ENCODE results near the gene SATL1. TPM values are rescaled to one million over a fixed set of nuclear protein-coding genes. Genes with fewer than 3 reads are reported as not detected.

Gene SATL1
- total and polyA plus RNA-seq, 2 experiments from 2014 or later = 0.14 to 0.68 TPM

DNA sequence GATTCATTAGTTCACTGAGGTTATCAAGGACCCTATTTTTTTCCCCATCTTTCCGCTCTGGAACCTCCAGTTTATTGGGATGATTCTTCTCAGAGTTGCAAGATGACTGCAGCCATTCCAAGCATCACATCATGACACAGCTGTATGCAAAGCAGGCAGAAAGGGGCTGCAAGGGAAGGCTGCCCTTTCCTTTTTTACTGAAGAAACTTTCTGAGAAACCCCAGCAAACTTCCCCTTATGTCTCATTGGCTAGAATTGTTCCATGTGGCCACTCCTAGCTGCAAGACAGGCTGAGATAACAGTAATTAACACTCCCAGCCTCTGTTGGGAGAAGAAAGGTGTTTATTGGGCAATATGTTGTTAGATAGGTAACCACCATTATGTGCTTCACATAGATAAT lies 102.6 kb downstream of the SATL1 start:
- TF ChIP-seq ZNF462 (CRISPR knock-in tag; IDR thresholded peaks at IDR 0.05) (no peak), NANOG (IDR thresholded peaks at IDR 0.05; ENCODE audit: borderline replicate concordance) (no peak), EZH2 (IDR thresholded peaks at IDR 0.05; ENCODE audit: low read depth, unreplicated experiment) (no peak), CREB1 (CRISPR knock-in tag; IDR thresholded peaks at IDR 0.05; ENCODE audit: low read depth) (no peak), POLR2AphosphoS5 (IDR thresholded peaks at IDR 0.05; ENCODE audit: low read depth) (no peak), JUNB (IDR thresholded peaks at IDR 0.05; ENCODE audit: unreplicated experiment) (no peak), EZH2phosphoT487 (IDR thresholded peaks at IDR 0.05; ENCODE audit: unreplicated experiment) (no peak), STAT1 (IDR thresholded peaks at IDR 0.05; ENCODE audit: unreplicated experiment) (no peak), ZNF331 (CRISPR knock-in tag; IDR thresholded peaks at IDR 0.05; ENCODE audit: low read depth) (no peak), ZNF114 (CRISPR knock-in tag; IDR thresholded peaks at IDR 0.05) (no peak)
- TF ChIP-seq, protein P1, sequence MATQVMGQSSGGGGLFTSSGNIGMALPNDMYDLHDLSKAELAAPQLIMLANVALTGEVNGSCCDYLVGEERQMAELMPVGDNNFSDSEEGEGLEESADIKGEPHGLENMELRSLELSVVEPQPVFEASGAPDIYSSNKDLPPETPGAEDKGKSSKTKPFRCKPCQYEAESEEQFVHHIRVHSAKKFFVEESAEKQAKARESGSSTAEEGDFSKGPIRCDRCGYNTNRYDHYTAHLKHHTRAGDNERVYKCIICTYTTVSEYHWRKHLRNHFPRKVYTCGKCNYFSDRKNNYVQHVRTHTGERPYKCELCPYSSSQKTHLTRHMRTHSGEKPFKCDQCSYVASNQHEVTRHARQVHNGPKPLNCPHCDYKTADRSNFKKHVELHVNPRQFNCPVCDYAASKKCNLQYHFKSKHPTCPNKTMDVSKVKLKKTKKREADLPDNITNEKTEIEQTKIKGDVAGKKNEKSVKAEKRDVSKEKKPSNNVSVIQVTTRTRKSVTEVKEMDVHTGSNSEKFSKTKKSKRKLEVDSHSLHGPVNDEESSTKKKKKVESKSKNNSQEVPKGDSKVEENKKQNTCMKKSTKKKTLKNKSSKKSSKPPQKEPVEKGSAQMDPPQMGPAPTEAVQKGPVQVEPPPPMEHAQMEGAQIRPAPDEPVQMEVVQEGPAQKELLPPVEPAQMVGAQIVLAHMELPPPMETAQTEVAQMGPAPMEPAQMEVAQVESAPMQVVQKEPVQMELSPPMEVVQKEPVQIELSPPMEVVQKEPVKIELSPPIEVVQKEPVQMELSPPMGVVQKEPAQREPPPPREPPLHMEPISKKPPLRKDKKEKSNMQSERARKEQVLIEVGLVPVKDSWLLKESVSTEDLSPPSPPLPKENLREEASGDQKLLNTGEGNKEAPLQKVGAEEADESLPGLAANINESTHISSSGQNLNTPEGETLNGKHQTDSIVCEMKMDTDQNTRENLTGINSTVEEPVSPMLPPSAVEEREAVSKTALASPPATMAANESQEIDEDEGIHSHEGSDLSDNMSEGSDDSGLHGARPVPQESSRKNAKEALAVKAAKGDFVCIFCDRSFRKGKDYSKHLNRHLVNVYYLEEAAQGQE (IDR thresholded peaks at IDR 0.05; ENCODE audit: unreplicated experiment) = no peak
- TF ChIP-seq, protein P2, sequence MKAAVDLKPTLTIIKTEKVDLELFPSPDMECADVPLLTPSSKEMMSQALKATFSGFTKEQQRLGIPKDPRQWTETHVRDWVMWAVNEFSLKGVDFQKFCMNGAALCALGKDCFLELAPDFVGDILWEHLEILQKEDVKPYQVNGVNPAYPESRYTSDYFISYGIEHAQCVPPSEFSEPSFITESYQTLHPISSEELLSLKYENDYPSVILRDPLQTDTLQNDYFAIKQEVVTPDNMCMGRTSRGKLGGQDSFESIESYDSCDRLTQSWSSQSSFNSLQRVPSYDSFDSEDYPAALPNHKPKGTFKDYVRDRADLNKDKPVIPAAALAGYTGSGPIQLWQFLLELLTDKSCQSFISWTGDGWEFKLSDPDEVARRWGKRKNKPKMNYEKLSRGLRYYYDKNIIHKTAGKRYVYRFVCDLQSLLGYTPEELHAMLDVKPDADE (IDR thresholded peaks at IDR 0.05) = no peak
- TF ChIP-seq, protein P3, sequence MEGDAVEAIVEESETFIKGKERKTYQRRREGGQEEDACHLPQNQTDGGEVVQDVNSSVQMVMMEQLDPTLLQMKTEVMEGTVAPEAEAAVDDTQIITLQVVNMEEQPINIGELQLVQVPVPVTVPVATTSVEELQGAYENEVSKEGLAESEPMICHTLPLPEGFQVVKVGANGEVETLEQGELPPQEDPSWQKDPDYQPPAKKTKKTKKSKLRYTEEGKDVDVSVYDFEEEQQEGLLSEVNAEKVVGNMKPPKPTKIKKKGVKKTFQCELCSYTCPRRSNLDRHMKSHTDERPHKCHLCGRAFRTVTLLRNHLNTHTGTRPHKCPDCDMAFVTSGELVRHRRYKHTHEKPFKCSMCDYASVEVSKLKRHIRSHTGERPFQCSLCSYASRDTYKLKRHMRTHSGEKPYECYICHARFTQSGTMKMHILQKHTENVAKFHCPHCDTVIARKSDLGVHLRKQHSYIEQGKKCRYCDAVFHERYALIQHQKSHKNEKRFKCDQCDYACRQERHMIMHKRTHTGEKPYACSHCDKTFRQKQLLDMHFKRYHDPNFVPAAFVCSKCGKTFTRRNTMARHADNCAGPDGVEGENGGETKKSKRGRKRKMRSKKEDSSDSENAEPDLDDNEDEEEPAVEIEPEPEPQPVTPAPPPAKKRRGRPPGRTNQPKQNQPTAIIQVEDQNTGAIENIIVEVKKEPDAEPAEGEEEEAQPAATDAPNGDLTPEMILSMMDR (conservative IDR thresholded peaks at IDR 0.05; ENCODE audit: low read depth in 2 of 2) = no peak
- H3K9me3 Mint-ChIP-seq = peaks cover 4% of the 10 kb centered on the region; the same call in 1 of the 3 replicates
- no peaks in the 10 kb centered on the region for H3K4me1 Mint-ChIP-seq
- Histone ChIP-seq H3K4me3 (no peak overlapping the region), H3K79me2 (replicated peaks; ENCODE audit: insufficient read depth) (no peaks in the 10 kb centered on the region), H3K4me2 (no peak overlapping the region), H4K20me1 (replicated peaks; ENCODE audit: insufficient read depth) (no peaks in the 10 kb centered on the region), H3K27ac (ENCODE audit: low read depth) (no peak overlapping the region), H3K9me2 (ENCODE audit: insufficient read depth) (no peaks in the 10 kb centered on the region), H3F3A (replicated peaks; ENCODE audit: low read depth) (no peaks in the 10 kb centered on the region), H2AFZ (no peak overlapping the region), H3K4me1 (ENCODE audit: insufficient read depth) (no peaks in the 10 kb centered on the region), H3K27me3 (ENCODE audit: insufficient read depth) (no peaks in the 10 kb centered on the region), H3K36me3 (ENCODE audit: insufficient read depth) (no peaks in the 10 kb centered on the region)
- H3K36me3 Mint-ChIP-seq (ENCODE audit: low read depth) = no peaks in the 10 kb centered on the region
- H3K4me3 Mint-ChIP-seq = no peak overlapping the region
- no peak for DNase-seq (ENCODE audit: low spot score)
- ATAC-seq = no peak
- no peak overlapping the region for H3K27ac Mint-ChIP-seq
- H3K27me3 Mint-ChIP-seq (ENCODE audit: insufficient read depth, low read depth, poor library complexity) = no peaks in the 10 kb centered on the region

Data from GM23338 (cell line).